ENCODE results near the gene MITF.
"Not testable (repeated sequence)": the region's sequence is repeated elsewhere in the genome, so short reads cannot be mapped to it uniquely, and the experiment has no call there.

MITF gene

GRCh38 chr3:69907554-69907953, 168.3 kb downstream of the MITF start:
- no peak overlapping the region for H3K4me3 ChIP-seq (ENCODE audit: control insufficient read depth, low read depth, low read length)
- TF ChIP-seq CTCF (IDR thresholded peaks at IDR 0.05; ENCODE audit: control insufficient read depth, insufficient read depth, low read depth, low read length, missing control alignments): no peak
- no peak for DNase-seq (ENCODE audit: low read depth)

DNA sequence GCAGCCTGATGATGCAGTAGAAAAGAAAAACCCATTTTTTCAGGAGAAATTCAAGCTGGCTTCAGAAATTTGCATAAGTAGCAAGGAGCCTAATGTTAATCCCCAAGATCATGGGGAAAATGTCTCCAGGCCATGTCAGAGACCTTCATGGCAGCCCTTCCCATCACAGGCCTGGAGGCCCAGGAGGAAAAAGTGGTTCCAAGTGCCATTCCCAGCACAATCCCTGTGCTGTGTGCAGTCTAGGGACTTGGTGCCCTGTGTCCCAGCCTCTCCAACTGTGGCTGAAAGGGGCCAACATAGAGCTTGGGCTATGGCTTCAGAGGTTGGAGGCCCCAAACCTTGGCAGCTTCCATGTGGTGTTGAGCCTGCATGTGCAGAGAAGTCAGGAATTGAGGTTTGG, 170.6 kb downstream of the MITF start:
- DNase-seq (ENCODE audit: low read depth); H3K4me3 ChIP-seq (ENCODE audit: control insufficient read depth, low read depth, low read length): not testable (repeated sequence)

DNA sequence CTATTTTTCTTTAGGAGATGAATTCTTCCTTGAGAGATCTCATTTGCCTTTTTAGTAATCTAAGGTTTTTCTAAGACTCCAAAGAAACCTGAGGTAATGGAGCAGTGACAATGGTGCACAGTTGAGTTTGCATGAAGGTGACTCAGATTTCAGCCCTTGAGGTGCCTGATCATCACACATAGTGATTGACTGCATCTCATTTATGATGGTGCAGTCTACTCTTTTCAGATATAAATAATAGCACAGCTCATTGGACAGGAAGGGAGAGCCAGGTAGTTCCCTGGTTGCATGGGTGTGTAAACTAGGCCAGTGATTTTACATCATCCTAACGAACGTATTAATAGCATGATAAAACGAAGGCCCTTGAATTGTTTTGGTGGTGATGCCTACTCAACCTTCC, 174.2 kb downstream of the MITF start:
- no peak overlapping the region for H3K4me3 ChIP-seq (ENCODE audit: control insufficient read depth, low read depth, low read length)
- DNase-seq (ENCODE audit: low read depth): no peak
- no peak for TF ChIP-seq CTCF (IDR thresholded peaks at IDR 0.05; ENCODE audit: control insufficient read depth, insufficient read depth, low read depth, low read length, missing control alignments)

GRCh38 chr3:69914395-69914794, 175.1 kb downstream of the MITF start:
- DNase-seq (ENCODE audit: low read depth): no peak
- TF ChIP-seq CTCF (IDR thresholded peaks at IDR 0.05; ENCODE audit: control insufficient read depth, insufficient read depth, low read depth, low read length, missing control alignments): no peak

DNA sequence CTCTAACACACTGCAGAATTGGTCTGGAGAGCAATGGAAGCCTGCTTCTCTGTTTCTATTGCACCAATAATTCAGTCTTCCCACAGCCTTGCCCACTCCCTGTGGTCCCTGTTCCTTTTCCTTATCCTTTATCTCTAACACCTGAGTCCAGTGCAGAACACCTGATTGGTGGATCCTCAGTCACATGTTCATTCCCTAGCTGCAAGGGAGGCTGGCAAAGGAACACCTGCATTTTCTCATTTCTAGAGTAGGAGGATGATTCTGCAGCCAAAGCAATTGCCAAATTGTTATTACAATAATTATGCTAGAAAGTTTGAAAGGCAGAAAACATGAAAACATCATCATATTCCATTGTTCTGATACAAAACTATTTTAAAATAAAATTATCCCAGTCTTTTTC, 176.5 kb downstream of the MITF start:
- TF ChIP-seq CTCF (IDR thresholded peaks at IDR 0.05; ENCODE audit: control insufficient read depth, insufficient read depth, low read depth, low read length, missing control alignments): no peak
- H3K4me3 ChIP-seq (ENCODE audit: control insufficient read depth, low read depth, low read length): no peak overlapping the region
- no peak for DNase-seq (ENCODE audit: low read depth)

More at GRCh38 chr3:69914395-69914794, 175.1 kb downstream of the MITF start:
- no peak overlapping the region for H3K4me3 ChIP-seq (ENCODE audit: control insufficient read depth, low read depth, low read length)

DNA sequence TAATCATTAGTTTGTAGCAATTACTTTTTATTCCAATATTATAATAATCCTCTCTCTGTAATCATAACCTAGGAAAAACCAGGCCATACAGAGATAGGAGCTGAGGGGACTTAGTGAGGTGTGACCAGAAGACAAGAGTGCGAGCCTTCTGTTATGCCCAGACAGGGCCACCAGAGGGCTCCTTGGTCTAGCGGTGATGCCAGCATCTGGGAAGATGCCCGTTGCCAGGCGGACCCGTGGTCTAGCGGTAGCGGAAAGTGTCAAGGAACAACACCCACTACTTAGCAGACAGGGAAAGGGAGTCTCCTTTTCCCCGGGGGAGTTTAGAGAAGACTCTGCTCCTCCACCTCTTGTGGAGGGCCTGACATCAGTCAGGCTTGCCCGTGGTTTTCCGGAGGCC, 180.7 kb downstream of the MITF start:
- DNase-seq (ENCODE audit: low read depth); H3K4me3 ChIP-seq (ENCODE audit: control insufficient read depth, low read depth, low read length): not testable (repeated sequence)
- peak; percentile 15 for TF ChIP-seq CTCF (IDR thresholded peaks at IDR 0.05; ENCODE audit: control insufficient read depth, insufficient read depth, low read depth, low read length, missing control alignments)

- H3K4me3 ChIP-seq (ENCODE audit: control insufficient read depth, low read depth, low read length): no peak overlapping the region
- DNase-seq (ENCODE audit: low read depth): no peak
- TF ChIP-seq CTCF (IDR thresholded peaks at IDR 0.05; ENCODE audit: control insufficient read depth, insufficient read depth, low read depth, low read length, missing control alignments): no peak
These were observed 182.4 kb downstream of the MITF start for GRCh38 chr3:69921651-69922050.
